ENCODE data around the gene ADGB.

GRCh38 chr6:146574211-146574610, 24.6 kb upstream of the ADGB start:
- TF ChIP-seq CTCF (IDR thresholded peaks at IDR 0.05): no peak
- TF ChIP-seq USF2 (IDR thresholded peaks at IDR 0.05): no peak
- TF ChIP-seq HMGXB4 (CRISPR knock-in tag; IDR thresholded peaks at IDR 0.05; ENCODE audit: borderline replicate concordance): no peak
- no peak for TF ChIP-seq POLR2A (IDR thresholded peaks at IDR 0.05; ENCODE audit: low read length)
- TF ChIP-seq BHLHE40 (IDR thresholded peaks at IDR 0.05; ENCODE audit: low read depth, low read length): no peak
- no peak for TF ChIP-seq MAX (IDR thresholded peaks at IDR 0.05)
- TF ChIP-seq MYC (IDR thresholded peaks at IDR 0.05; ENCODE audit: borderline replicate concordance, low read length): no peak
- TF ChIP-seq CHD2 (IDR thresholded peaks at IDR 0.05; ENCODE audit: low read length, partially characterized antibody): no peak
- TF ChIP-seq CEBPB (IDR thresholded peaks at IDR 0.05): no peak
- no peak for TF ChIP-seq REST (IDR thresholded peaks at IDR 0.05)
- no peak for TF ChIP-seq NFE2L2 (conservative IDR thresholded peaks at IDR 0.05; ENCODE audit: low read length)
- no peak for TF ChIP-seq MAFK (IDR thresholded peaks at IDR 0.05; ENCODE audit: partially characterized antibody)
- no peak for TF ChIP-seq RNF2 (IDR thresholded peaks at IDR 0.05; ENCODE audit: borderline replicate concordance, low read depth)

Data from A549 (cell line).